T-helper 17 cell (primary cell): ENCODE data around the gene RTL10. TPM values are rescaled to one million over a fixed set of nuclear protein-coding genes. Genes with fewer than 3 reads are reported as not detected.
A peak's percentile ranks its signal among the peaks of the same experiment; 100 is the strongest.
"Not testable (repeated sequence)": the region's sequence is repeated elsewhere in the genome, so short reads cannot be mapped to it uniquely, and the experiment has no call there.

Experiments
- ATAC-seq: fragments of 150-1000 bp; cut with Tn5 transposase; 2 replicates; pipeline ENCODE4 v1.10.0; 2021; ENCODE audit warnings: mild to moderate bottlenecking, moderate library complexity
- DNase-seq, 3 donors: peaks; one replicate each; pipeline versions ENCODE4 v3.0.0 to v3.0.0-alpha.2; 2020 to 2021
- H3K9me3 ChIP-seq: one replicate; pipeline ENCODE4 v1.7.0; 2013; ENCODE audit warnings: low read length, mild to moderate bottlenecking; ENCODE audit not compliant: control insufficient read depth, poor library complexity, severe bottlenecking
- H3K27ac Mint-ChIP-seq: one replicate; pipeline ENCODE4 v1.8.0; 2022; ENCODE audit warnings: mild to moderate bottlenecking, moderate library complexity, mixed read lengths
- H3K27me3 Mint-ChIP-seq: one replicate; pipeline ENCODE4 v1.8.0; 2022; ENCODE audit warnings: mixed read lengths
- H3K36me3 Mint-ChIP-seq: one replicate; pipeline ENCODE4 v1.8.0; 2022; ENCODE audit warnings: low read depth, mixed read lengths
- H3K4me1 Mint-ChIP-seq: one replicate; pipeline ENCODE4 v1.8.0; 2022; ENCODE audit warnings: mild to moderate bottlenecking, mixed read lengths
- H3K4me3 Mint-ChIP-seq: one replicate; pipeline ENCODE4 v1.8.0; 2022; ENCODE audit warnings: mild to moderate bottlenecking, moderate library complexity, mixed read lengths
- total RNA-seq, 4 donors: library from RNA in 2 of 4; stranded (reverse) in 2 of 4; gene quantifications; one replicate each; pipeline ENCODE4 v1.2.3 and lab custom pipeline; 2022 to 2026

Gene RTL10
- total RNA-seq, 2 donors from 2014 or later, result 12.4 to 13.1 TPM

DNA sequence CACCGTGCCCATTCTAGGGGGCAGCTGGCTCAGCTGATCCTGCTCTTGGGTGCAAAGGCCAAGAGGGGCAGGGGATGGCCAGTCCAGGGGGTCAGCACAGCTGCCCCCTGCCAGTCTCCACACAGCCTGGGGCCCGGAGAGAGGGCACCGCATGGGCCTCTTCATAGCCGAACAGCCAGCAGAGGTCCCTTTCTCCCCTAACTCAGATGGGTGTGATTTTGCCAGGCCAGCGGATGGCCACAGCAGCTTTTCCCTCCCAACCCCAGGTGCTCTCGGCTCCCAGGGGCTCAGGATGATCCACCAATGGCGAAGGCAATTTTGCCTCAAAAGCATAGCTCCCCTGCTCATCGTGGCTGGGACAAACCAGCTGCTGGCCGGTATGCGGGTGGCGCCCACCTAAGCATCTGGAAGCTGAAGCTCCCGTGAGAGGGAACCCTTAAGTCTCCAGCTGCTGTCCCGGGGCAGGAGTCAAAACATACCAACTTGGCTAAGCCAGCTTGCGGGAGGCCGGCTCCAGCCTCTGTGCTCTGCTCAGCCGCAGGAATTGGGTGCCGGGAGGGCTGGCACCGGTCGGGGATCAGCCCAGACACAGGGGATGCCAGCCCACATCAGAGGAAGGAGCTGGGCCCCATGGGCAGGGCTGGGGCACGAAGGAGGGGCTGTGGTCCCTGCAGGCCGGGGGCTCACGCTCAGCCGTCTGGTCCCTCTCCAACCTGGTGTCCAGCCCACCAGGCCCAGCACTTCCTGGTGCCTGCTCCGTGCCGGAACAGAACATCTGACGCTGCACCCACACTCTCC, 30.5 kb upstream of the RTL10 start:
- Mint-ChIP-seq H3K27ac (peak overlapping the region; percentile 77), H3K27me3 (no peaks in the 10 kb centered on the region), H3K4me3 (peak overlapping the region; percentile 19), H3K36me3 (no peaks in the 10 kb centered on the region), H3K4me1 (peaks cover 18% of the 10 kb centered on the region)
- no peak for ATAC-seq
- no peaks in the 10 kb centered on the region for H3K9me3 ChIP-seq
- peak in 2 of 3 donors; percentile 1 to 8 for DNase-seq

DNA sequence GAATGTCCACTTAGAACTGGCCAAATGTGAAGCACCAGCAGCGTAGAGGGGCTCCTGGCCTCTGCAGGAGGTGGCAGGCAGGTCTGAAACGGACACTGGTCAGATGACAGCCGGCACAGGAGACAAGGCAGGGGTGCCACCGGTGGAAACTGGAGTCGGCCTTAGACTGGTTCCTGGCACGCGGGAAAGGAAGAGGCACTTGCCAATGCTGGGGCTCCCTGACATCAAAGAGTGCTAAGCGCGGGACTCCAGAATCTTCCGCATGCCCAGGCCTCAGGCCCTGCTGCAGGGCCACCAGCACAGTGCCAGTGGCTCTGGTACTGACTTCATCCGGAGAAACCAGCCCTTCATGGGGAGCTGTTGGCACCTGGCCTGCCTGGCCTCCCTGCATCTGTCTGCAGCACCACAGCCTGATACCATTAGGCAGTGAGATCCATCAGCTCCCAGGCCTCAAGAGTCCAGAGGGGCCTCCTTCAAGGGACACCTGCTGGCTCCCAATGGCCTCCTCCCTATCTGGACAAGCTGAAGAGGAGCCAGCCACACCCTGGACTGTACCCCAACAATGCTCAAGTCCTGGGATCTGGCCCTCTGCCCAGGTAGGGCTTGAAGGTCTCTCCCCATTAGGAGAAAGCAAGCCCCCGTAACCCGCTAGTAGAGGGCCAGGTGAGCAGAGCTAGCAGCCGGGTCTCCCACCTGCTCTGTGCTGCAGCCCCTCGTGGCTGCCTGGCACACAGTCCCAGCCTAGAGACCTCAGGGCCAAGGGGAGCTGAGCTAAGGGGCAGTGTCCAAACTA, 29.7 kb upstream of the RTL10 start:
- H3K9me3 ChIP-seq, result no peaks in the 10 kb centered on the region
- Mint-ChIP-seq H3K27me3 (no peaks in the 10 kb centered on the region), H3K36me3 (no peaks in the 10 kb centered on the region), H3K4me1 (peaks cover 16% of the 10 kb centered on the region), H3K27ac (no peak overlapping the region), H3K4me3 (peak overlapping the region; percentile 7)
- peak in 1 of 3 donors; percentile 2 for DNase-seq
- no peak for ATAC-seq

DNA sequence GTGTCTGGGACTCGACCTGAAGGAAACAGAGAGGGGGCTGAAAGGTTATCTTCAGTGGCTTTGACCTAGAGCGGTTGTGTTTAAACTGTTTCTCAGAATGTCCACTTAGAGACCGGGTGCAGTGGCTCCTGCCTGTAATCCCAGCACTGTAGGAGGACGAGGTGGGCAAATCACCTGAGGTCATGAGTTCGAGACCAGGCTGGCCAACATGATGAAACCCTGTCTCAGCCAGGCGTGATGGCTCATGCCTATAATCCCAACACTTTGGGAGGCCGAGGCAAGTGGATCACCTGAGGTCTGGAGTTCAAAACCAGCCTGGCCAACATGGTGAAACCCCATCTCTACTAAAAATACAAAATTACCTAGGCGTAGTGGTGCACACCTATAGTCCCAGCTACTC, 28.8 kb upstream of the RTL10 start:
- H3K27me3 Mint-ChIP-seq, H3K4me3 Mint-ChIP-seq, H3K36me3 Mint-ChIP-seq, H3K27ac Mint-ChIP-seq, H3K9me3 ChIP-seq, ATAC-seq: not testable (repeated sequence)
- peaks cover 16% of the 10 kb centered on the region for H3K4me1 Mint-ChIP-seq
- DNase-seq, result peak in 1 of 3 donors; percentile 1

DNA sequence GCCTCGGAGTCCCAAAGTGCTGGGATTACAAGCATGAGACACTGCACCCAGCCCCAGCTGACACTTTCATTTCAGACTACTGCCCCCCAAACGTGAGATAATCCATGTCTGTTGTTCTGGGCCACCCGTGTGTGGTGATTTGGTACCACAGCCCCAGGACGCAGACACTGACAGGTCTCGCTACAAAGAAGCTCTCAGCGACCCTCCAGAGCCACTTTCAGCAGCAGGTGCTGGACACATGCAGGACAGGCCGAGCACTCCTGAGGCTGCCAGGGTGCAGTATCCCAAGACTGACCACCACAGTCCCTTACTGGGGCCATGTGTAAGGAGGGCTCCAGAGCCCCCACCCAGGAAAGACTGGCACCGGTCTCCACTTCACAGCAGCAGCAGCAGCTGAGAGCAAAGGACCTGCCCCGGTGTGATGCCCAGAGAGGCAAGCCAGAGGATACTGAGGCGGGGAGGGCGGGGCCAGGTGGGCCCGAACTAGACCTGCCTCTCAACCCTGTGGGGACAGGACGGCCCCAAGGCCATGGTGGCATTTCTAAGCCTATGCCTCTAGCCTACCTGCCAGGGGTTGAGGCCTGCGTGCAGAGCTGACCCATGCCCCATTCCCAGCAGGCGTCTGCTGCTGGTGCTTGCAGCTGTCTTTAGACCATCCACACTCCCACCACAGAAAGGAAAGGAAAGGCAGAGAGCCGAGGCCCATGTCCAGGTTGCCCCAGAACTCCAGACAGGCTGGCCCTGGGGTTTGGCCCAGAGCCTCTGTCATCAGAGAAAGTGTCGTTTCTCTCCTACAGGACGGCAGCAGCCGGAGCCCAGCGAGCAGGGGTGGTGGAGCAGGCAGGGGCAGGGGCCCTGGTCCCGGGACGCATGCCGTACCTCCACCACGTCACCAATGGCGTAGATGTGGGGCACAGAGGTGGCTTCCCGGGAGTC, 28.0 kb upstream of the RTL10 start:
- no peaks in the 10 kb centered on the region for H3K9me3 ChIP-seq
- Mint-ChIP-seq H3K27me3 (no peaks in the 10 kb centered on the region), H3K4me1 (peaks cover 16% of the 10 kb centered on the region), H3K4me3 (no peak overlapping the region), H3K36me3 (no peaks in the 10 kb centered on the region), H3K27ac (no peak overlapping the region)
- DNase-seq (peak in 2 of 3 donors; percentile 4 to 5), ATAC-seq (no peak)

DNA sequence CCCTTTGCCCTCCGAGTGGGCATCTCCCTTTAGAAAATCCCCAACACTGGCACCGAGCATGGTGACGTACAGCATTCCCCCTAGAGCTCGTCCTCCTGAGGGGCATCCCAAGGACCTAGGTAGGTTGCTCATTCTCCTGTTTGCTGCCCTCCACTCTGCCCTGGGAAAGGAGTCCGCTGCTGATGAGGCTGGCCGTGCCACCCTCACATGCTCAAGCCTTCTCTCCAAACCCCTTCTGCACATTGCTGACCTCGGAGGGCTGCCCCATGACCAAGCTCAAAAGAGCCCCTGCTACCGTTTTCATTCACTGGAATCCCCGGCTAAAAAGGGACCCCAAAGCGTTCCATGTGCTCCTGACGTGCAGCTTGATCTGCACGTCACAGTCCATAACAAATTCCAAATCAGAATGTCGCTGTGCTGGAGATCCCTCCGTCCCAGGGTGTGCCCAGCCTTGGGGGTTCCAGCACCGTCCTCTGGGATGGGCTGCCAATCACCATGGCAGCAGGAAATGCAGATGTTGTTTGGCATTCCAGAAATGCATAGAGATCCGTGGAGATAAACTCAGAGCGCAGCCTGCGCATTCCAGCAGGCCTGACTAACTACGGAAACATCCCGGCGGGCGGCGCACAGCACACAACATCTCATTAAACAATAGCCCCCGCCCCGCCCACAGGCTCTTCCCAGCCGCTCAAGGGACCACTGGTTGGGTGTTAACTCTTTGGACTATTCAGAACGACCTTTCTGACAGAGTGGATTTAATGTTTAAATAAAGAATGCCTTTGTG, 26.3 kb upstream of the RTL10 start:
- DNase-seq (peak in 2 of 3 donors; percentile 1 to 6), ATAC-seq (no peak)
- no peak overlapping the region for H3K4me3 Mint-ChIP-seq
- no peak overlapping the region for H3K27ac Mint-ChIP-seq
- H3K4me1 Mint-ChIP-seq, result peaks cover 5% of the 10 kb centered on the region
- no peaks in the 10 kb centered on the region for H3K9me3 ChIP-seq
- no peaks in the 10 kb centered on the region for H3K36me3 Mint-ChIP-seq
- H3K27me3 Mint-ChIP-seq, result no peaks in the 10 kb centered on the region

DNA sequence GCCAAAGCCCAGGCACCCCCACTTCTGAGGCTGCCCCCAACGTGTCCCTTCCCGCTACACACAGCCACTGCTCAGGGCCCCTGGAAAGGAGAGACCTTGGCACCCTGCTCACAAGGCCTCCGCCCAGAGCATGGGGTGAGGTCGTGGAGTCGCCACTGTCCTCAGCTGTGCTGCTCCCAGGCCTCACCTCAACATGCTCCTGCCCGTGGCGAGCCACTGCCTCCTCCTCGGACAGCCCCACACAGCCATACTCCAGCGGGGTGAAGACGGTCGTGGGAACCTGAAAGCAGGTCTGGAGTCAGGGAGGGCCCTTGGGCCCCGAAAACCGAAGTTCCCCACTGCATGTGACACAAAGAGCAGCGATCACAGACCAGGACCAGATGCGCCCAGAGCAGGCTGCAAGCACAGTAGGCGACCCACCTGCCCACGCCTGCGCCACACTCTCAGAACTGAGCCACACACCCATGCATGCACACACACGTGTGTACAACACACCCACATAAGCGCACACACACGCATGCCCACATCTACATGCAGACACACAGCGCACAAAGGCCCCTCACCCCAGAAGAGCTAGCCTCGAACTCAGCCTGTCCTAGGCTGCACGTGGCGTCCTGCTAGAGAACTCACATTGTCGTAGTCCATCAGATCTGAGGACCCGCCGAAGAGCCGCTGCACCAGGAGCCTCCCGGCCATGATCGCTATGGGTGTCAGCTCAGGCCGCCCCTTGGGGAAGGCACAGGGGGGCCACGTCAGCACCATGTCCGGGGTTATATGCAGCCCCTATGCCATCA, 25.5 kb upstream of the RTL10 start:
- H3K27ac Mint-ChIP-seq, result no peak overlapping the region
- no peaks in the 10 kb centered on the region for H3K27me3 Mint-ChIP-seq
- no peaks in the 10 kb centered on the region for H3K36me3 Mint-ChIP-seq
- H3K4me3 Mint-ChIP-seq, result no peak overlapping the region
- H3K9me3 ChIP-seq, result no peaks in the 10 kb centered on the region
- peak in 2 of 3 donors; percentile 4 to 9 for DNase-seq
- ATAC-seq, result no peak
- H3K4me1 Mint-ChIP-seq, result no peaks in the 10 kb centered on the region

DNA sequence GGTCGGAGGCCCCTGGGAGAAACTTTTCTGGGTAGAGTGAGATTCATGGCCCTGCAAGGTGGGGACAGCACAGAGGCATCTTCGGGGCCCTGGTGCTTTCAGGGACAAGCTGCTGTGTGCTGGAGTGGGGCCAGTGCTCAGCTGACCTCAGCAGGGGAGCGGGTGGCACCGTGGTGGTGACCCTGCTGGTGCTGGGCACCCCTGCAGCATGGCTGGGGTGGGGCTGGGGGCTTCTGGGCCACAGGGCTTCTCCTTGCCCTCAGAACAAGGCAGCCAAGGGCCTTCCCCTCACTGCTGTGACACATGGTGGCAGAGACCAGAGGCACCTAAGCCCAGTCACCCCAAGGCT, 24.9 kb upstream of the RTL10 start:
- H3K36me3 Mint-ChIP-seq, result no peaks in the 10 kb centered on the region
- H3K27me3 Mint-ChIP-seq, result no peaks in the 10 kb centered on the region
- no peak overlapping the region for H3K27ac Mint-ChIP-seq
- ATAC-seq (no peak), DNase-seq (peak; percentile 1 to 9 (median 2))
- H3K9me3 ChIP-seq, result no peaks in the 10 kb centered on the region
- H3K4me1 Mint-ChIP-seq, result no peaks in the 10 kb centered on the region
- no peak overlapping the region for H3K4me3 Mint-ChIP-seq

DNA sequence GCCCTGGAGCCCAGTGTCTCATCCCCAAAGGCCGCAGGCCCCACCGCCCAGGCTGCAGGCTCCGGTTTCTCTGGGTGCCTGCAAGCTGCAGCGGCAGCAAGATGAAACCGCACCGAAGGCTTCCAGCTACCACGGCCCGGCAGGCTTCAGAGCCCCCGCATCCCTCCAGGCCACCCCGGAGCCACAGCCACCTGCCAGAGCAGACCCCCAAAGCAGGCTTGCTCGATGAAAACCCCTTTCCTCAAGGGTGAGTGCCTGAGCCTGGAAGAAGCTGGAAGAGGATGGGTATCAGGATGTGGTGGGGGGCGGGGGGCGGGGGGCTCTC, 24.5 kb upstream of the RTL10 start:
- Mint-ChIP-seq H3K4me3 (no peak overlapping the region), H3K27ac (no peak overlapping the region), H3K4me1 (peaks cover 4% of the 10 kb centered on the region), H3K27me3 (no peaks in the 10 kb centered on the region), H3K36me3 (no peaks in the 10 kb centered on the region)
- no peaks in the 10 kb centered on the region for H3K9me3 ChIP-seq
- ATAC-seq, result no peak
- DNase-seq, result peak; percentile 2 to 5 (median 2)

DNA sequence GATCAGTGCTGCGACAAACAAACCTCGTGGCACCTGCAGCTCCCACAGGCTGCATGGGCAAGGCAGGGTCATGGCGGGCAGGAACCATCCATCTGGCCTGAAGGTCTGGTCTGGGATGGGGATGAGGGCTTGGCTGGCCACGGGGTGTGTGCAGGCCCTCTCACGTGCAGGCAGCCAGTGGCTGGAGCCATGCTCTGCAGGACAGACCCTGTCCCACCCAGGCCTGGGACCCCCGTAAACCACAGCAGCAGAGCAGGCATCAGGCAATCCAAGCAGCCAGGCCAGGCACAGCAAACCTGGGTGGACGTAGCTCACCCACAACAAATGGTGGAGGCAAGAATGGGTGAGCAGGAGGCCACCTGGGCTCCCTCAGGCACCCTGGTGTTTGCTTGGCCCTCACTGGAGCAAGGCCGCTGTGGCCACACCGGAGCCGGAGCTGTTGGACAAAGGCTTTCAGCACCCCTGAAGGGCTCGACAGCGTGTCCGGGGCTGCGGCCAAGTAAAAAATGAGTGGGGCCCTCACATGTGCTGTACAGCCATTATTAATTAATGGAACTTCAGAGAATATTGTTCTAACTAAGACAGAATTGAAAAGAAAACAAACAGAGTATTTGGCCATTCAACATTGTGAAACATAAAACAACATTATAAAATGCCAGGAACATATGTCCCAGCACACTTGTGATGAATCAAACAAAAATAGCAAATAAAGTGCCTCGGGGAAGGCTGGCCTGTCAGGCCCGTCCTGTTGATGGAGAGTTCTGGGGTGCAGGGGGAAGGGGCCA, 24.0 kb upstream of the RTL10 start:
- DNase-seq (peak; percentile 0 to 8 (median 2)), ATAC-seq (no peak)
- Mint-ChIP-seq H3K4me3 (no peak overlapping the region), H3K4me1 (peaks cover 6% of the 10 kb centered on the region), H3K27ac (no peak overlapping the region), H3K27me3 (no peaks in the 10 kb centered on the region), H3K36me3 (no peaks in the 10 kb centered on the region)
- no peaks in the 10 kb centered on the region for H3K9me3 ChIP-seq

DNA sequence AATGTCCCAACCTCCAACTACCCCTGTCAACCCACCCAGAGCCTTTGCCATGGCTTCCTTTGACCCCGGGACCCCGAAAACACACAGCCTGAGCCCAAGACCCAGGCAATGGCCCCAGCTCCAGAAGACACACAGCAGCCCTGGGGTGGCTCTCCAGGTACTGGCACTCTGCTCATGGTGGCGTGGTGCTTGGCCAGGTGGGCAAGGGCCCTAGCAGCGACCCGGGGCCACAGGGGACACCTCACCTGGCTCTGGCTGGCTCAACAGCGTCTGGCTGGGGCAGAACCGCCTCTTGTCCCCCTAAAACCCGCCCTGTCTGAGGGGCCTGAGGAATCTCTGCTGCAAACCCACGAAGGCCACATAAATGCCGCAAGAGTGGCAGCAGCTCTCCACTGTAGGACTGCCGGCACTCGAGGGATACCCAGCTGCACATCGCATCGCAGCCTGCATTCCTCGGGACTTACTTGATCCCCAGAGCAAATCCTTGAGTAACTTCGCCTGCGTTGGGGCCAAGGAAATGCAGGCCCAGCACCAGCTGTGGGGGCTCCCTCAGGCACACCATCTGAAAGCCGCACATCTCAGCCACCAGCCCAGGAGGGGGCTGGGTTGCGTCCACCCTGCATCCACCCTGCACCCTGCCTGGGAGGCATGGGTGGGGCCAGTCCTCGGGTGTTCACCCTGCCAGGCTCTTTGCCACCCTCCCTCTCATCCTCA, 23.1 kb upstream of the RTL10 start:
- H3K27me3 Mint-ChIP-seq, result no peaks in the 10 kb centered on the region
- no peaks in the 10 kb centered on the region for H3K9me3 ChIP-seq
- DNase-seq (peak; percentile 3 to 8 (median 4)), ATAC-seq (no peak)
- H3K36me3 Mint-ChIP-seq, result no peaks in the 10 kb centered on the region
- H3K4me1 Mint-ChIP-seq, result peaks cover 9% of the 10 kb centered on the region
- no peak overlapping the region for H3K27ac Mint-ChIP-seq
- no peak overlapping the region for H3K4me3 Mint-ChIP-seq
